ENCODE data around the gene PRKCD.

PRKCD gene

DNA sequence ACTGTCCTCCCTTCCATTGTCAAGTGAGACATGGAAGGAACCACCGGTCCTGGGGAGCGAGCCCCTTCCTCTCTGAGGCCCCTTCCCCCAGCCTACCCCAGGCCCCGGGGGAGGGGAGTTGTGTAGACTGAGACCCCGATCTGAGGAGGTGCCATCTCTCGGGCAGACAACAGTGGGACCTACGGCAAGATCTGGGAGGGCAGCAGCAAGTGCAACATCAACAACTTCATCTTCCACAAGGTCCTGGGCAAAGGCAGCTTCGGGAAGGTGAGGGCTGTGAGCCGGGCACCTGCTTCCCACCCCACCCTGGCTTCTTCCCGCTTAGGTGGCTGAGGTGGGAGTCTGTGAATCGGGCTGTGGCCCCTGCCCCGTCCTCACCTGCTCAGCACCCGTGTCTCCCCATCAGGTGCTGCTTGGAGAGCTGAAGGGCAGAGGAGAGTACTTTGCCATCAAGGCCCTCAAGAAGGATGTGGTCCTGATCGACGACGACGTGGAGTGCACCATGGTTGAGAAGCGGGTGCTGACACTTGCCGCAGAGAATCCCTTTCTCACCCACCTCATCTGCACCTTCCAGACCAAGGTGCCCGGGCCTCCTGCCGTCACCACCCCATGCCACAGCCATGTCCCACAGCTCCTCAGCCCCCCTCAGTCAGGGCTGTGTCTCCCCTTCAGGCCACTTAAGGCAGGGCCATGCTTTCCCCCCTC is 24.9 kb downstream of the PRKCD start:
- Histone ChIP-seq H3K9ac (ENCODE audit: low read length) (no peak overlapping the region), H3K27me3 (ENCODE audit: insufficient read depth, low read length) (no peaks in the 10 kb centered on the region), H2BK120ac (ENCODE audit: insufficient read depth, low read length, poor library complexity) (no peak overlapping the region), H3K4me2 (ENCODE audit: low read length) (no peak overlapping the region), H3K79me1 (ENCODE audit: low read length) (no peaks in the 10 kb centered on the region), H3K14ac (ENCODE audit: low read length) (no peak overlapping the region), H4K8ac (ENCODE audit: low read depth, low read length) (no peak overlapping the region), H2AFZ (ENCODE audit: insufficient read depth, low read length, poor library complexity) (no peak overlapping the region), H3K4ac (ENCODE audit: low read depth, low read length) (no peak overlapping the region), H2AK5ac (ENCODE audit: low read length) (no peak overlapping the region), H2BK5ac (ENCODE audit: low read depth, low read length, poor library complexity) (no peak overlapping the region), H3K79me2 (ENCODE audit: control insufficient read depth, insufficient read depth, low read length, poor library complexity) (no peaks in the 10 kb centered on the region), H3K4me3 (ENCODE audit: low read depth, low read length) (no peak overlapping the region), H3K23ac (ENCODE audit: low read length) (no peak overlapping the region), H2BK12ac (ENCODE audit: low read length) (no peak overlapping the region), H4K91ac (ENCODE audit: low read depth, low read length) (no peak overlapping the region), H3K18ac (ENCODE audit: low read length) (no peak overlapping the region), H3K9me3 (ENCODE audit: insufficient read depth, low read depth, low read length) (peaks cover 4% of the 10 kb centered on the region), H3K4me1 (ENCODE audit: control insufficient read depth in 1 of 2, insufficient read depth in 2 of 2, low read length in 2 of 2) (no peaks in the 10 kb centered on the region), H3K36me3 (ENCODE audit: control insufficient read depth in 1 of 2, insufficient read depth in 2 of 2, low read length in 2 of 2) (peaks cover 26 to 36% of the 10 kb centered on the region in 2 experiments), H3K27ac (ENCODE audit: low read depth, low read length) (no peak overlapping the region), H4K12ac (ENCODE audit: low read depth, low read length) (no peak overlapping the region)
- no peak for DNase-seq
- no CpG with 5 or more reads among the region's 20 CpGs for WGBS (ENCODE audit: extremely low coverage, insufficient coverage, insufficient read length)

DNA sequence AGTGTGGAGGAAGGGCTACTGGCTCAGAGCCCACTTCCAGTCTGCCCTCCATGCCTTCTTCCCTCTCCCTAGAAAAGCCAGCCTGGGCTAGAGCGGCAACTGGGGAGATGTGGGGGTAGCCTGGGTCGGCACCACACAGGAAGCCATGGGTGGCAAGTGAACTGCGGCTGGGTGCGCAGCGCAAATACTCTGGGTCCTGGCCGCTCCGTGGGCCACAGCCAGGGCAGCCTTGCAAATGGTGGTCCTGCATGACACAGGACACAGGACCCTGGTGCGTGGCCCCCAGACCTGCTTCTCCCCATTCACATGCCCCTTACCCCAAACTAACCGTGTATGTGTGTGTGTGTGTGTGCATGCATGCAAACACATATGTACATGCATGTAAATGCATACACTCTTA is 25.7 kb downstream of the PRKCD start:
- Histone ChIP-seq H3K4me1 (ENCODE audit: control insufficient read depth in 1 of 2, insufficient read depth in 2 of 2, low read length in 2 of 2) (no peaks in the 10 kb centered on the region), H2BK12ac (ENCODE audit: low read length) (no peak overlapping the region), H3K4me3 (ENCODE audit: low read depth, low read length) (no peak overlapping the region), H4K91ac (ENCODE audit: low read depth, low read length) (no peak overlapping the region), H2BK5ac (ENCODE audit: low read depth, low read length, poor library complexity) (no peak overlapping the region), H3K9me3 (ENCODE audit: insufficient read depth, low read depth, low read length) (peaks cover 2% of the 10 kb centered on the region), H2AFZ (ENCODE audit: insufficient read depth, low read length, poor library complexity) (no peak overlapping the region), H4K12ac (ENCODE audit: low read depth, low read length) (no peak overlapping the region), H3K14ac (ENCODE audit: low read length) (no peak overlapping the region), H2AK5ac (ENCODE audit: low read length) (no peak overlapping the region), H4K8ac (ENCODE audit: low read depth, low read length) (no peak overlapping the region), H3K18ac (ENCODE audit: low read length) (no peak overlapping the region), H3K36me3 (ENCODE audit: control insufficient read depth in 1 of 2, insufficient read depth in 2 of 2, low read length in 2 of 2) (peaks cover 19 to 30% of the 10 kb centered on the region in 2 experiments), H2BK120ac (ENCODE audit: insufficient read depth, low read length, poor library complexity) (no peak overlapping the region), H3K27me3 (ENCODE audit: insufficient read depth, low read length) (no peaks in the 10 kb centered on the region), H3K4me2 (ENCODE audit: low read length) (no peak overlapping the region), H3K23ac (ENCODE audit: low read length) (no peak overlapping the region), H3K27ac (ENCODE audit: low read depth, low read length) (no peak overlapping the region), H3K79me2 (ENCODE audit: control insufficient read depth, insufficient read depth, low read length, poor library complexity) (no peaks in the 10 kb centered on the region), H3K9ac (ENCODE audit: low read length) (no peak overlapping the region), H3K4ac (ENCODE audit: low read depth, low read length) (no peak overlapping the region), H3K79me1 (ENCODE audit: low read length) (no peaks in the 10 kb centered on the region)
- DNase-seq, result no peak
- no CpG with 5 or more reads among the region's 9 CpGs for WGBS (ENCODE audit: extremely low coverage, insufficient coverage, insufficient read length)

DNA sequence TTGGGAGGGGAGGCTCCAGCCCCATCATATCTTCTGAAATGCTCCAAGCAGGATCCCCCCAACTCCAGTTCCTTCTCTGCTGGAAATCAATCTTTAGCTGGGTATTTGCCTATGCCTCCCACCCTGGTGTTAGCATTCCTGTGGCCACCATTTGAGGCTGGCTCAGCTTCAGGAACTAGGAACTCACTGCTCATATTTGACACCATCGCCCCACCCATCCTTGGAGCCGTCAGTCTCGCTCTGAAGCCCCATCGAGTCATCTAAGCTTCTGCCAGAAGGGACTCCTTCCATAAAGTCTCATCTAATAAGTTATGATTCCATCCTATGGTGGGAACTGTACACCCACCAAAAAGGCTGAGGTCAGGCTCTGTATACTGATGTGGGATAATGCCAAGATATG is 26.4 kb downstream of the PRKCD start:
- DNase-seq, result no peak
- no peaks in the 10 kb centered on the region for H3K79me1 ChIP-seq (ENCODE audit: low read length)
- H3K79me2 ChIP-seq (ENCODE audit: control insufficient read depth, insufficient read depth, low read length, poor library complexity), result no peaks in the 10 kb centered on the region
- H4K91ac ChIP-seq (ENCODE audit: low read depth, low read length), result no peak overlapping the region
- no peak overlapping the region for H2BK5ac ChIP-seq (ENCODE audit: low read depth, low read length, poor library complexity)
- H3K14ac ChIP-seq (ENCODE audit: low read length), result no peak overlapping the region
- peaks cover 2% of the 10 kb centered on the region for H3K9me3 ChIP-seq (ENCODE audit: insufficient read depth, low read depth, low read length)
- WGBS (ENCODE audit: extremely low coverage, insufficient coverage, insufficient read length), result no CpG with 5 or more reads among the region's 4 CpGs
- no peak overlapping the region for H2AFZ ChIP-seq (ENCODE audit: insufficient read depth, low read length, poor library complexity)
- no peak overlapping the region for H3K4me2 ChIP-seq (ENCODE audit: low read length)
- no peak overlapping the region for H3K23ac ChIP-seq (ENCODE audit: low read length)
- H3K4me3 ChIP-seq (ENCODE audit: low read depth, low read length), result no peak overlapping the region
- no peak overlapping the region for H3K18ac ChIP-seq (ENCODE audit: low read length)
- H3K36me3 ChIP-seq (ENCODE audit: control insufficient read depth in 1 of 2, insufficient read depth in 2 of 2, low read length in 2 of 2), result peaks cover 16 to 27% of the 10 kb centered on the region in 2 experiments
- no peak overlapping the region for H2BK120ac ChIP-seq (ENCODE audit: insufficient read depth, low read length, poor library complexity)
- H3K9ac ChIP-seq (ENCODE audit: low read length), result no peak overlapping the region
- no peak overlapping the region for H2BK12ac ChIP-seq (ENCODE audit: low read length)
- H3K27ac ChIP-seq (ENCODE audit: low read depth, low read length), result no peak overlapping the region
- no peak overlapping the region for H2AK5ac ChIP-seq (ENCODE audit: low read length)
- no peaks in the 10 kb centered on the region for H3K4me1 ChIP-seq (ENCODE audit: control insufficient read depth in 1 of 2, insufficient read depth in 2 of 2, low read length in 2 of 2)
- no peak overlapping the region for H4K8ac ChIP-seq (ENCODE audit: low read depth, low read length)
- H3K4ac ChIP-seq (ENCODE audit: low read depth, low read length), result no peak overlapping the region
- no peak overlapping the region for H4K12ac ChIP-seq (ENCODE audit: low read depth, low read length)
- H3K27me3 ChIP-seq (ENCODE audit: insufficient read depth, low read length), result no peaks in the 10 kb centered on the region

DNA sequence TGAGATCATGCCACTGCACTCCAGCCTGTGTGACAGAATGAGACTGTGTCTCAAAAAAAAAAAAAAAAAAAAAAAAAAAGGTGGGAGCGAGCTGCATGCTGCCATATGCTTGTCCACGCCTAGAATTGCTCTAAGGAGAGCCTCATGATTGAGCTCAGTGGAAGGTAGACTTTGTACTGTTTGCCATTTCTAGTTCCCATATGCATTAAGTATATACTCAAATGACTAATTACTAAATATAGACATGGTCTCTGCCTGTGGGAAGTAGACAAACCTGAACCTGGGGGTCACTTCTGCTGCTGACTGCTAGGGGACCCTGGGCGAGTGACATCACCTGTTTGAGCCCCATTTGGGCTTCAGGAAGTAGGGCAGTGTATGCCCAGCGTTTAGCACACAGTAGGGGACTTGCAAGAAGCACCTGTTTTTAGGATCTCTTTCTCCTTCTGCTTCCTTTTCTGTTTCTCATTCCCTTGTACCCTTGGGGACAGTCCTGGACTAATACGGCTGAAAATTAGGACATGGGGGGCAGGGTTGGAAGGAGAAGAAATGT is 27.2 kb downstream of the PRKCD start:
- Histone ChIP-seq H4K8ac (ENCODE audit: low read depth, low read length) (no peak overlapping the region), H3K27me3 (ENCODE audit: insufficient read depth, low read length) (no peaks in the 10 kb centered on the region), H4K91ac (ENCODE audit: low read depth, low read length) (no peak overlapping the region), H2AFZ (ENCODE audit: insufficient read depth, low read length, poor library complexity) (no peak overlapping the region), H3K4ac (ENCODE audit: low read depth, low read length) (no peak overlapping the region), H3K79me1 (ENCODE audit: low read length) (no peaks in the 10 kb centered on the region), H3K79me2 (ENCODE audit: control insufficient read depth, insufficient read depth, low read length, poor library complexity) (no peaks in the 10 kb centered on the region), H2BK12ac (ENCODE audit: low read length) (no peak overlapping the region), H3K4me3 (ENCODE audit: low read depth, low read length) (no peak overlapping the region), H2BK5ac (ENCODE audit: low read depth, low read length, poor library complexity) (no peak overlapping the region), H3K18ac (ENCODE audit: low read length) (no peak overlapping the region), H3K36me3 (ENCODE audit: control insufficient read depth in 1 of 2, insufficient read depth in 2 of 2, low read length in 2 of 2) (peaks cover 13 to 27% of the 10 kb centered on the region in 2 experiments), H3K27ac (ENCODE audit: low read depth, low read length) (no peak overlapping the region), H3K23ac (ENCODE audit: low read length) (no peak overlapping the region), H2AK5ac (ENCODE audit: low read length) (no peak overlapping the region), H3K4me2 (ENCODE audit: low read length) (no peak overlapping the region), H4K12ac (ENCODE audit: low read depth, low read length) (no peak overlapping the region), H3K4me1 (ENCODE audit: control insufficient read depth in 1 of 2, insufficient read depth in 2 of 2, low read length in 2 of 2) (peaks cover under 1% of the 10 kb centered on the region in 2 experiments), H2BK120ac (ENCODE audit: insufficient read depth, low read length, poor library complexity) (no peak overlapping the region), H3K9ac (ENCODE audit: low read length) (no peak overlapping the region), H3K9me3 (ENCODE audit: insufficient read depth, low read depth, low read length) (peaks cover 2% of the 10 kb centered on the region), H3K14ac (ENCODE audit: low read length) (no peak overlapping the region)
- no peak for DNase-seq
- no CpG with 5 or more reads among the region's 5 CpGs for WGBS (ENCODE audit: extremely low coverage, insufficient coverage, insufficient read length)

All from trophoblast cell (in vitro differentiated cells and primary cell).